Measurements from ENCODE around the gene SUN1. TPM values are rescaled to one million over a fixed set of nuclear protein-coding genes. Genes with fewer than 3 reads are reported as not detected.
A peak's percentile ranks its signal among the peaks of the same experiment; 100 is the strongest.
"Not testable (repeated sequence)": the region's sequence is repeated elsewhere in the genome, so short reads cannot be mapped to it uniquely, and the experiment has no call there.

The SUN1 gene
- total RNA-seq, 1 donor from 2014 or later: 164 TPM

DNA sequence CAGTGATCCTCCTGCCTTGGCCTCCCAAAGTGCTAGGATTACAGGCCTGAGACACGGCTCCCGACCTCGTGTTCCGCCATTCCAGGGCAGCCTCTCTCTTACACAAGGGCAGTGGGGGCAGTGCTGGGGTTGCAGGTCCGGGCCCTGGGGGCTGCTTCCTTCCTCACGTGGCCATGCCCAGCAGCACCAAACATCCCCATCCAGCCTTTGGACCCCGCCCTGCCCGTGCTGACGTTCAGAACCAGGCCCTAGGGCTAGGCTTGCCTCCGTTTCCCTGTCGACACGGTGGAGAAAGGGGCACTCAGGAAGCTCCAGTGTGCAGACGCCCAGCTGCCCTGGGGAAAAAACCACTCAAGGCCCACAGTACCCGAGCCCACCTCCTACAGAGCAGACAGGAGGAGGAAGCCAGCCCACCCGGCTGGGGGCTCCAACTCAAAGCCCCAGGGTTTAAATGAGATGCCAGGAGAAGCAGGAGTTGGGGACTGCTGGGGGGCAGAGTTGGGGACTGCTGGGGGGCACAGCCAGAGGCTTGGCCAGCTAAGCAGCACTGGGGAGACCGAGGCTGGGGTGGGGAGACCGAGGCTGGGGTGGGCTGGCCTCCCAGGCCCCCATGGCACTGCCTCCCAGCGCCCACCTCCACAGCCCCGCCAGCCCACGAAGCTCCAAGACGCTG is 86.3 kb downstream of the SUN1 start:
- DNase-seq (ENCODE audit: low spot score): no peak

DNA sequence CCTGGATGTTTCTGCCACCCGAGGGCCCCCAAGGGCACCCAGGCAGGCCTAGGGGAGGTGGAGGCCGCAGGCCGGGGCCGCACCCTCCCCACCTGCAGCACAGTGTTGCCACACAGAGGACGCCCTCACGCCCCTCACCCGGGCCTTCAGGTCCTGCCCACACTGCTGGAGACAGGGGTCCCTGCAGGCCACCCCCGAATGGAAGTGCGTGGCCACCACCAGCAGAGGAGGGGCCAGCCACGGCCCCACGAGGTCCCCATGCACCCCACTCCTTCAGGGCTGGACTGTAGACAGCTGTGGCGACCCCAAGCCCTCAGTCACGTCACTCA is 86.8 kb downstream of the SUN1 start:
- no peak for DNase-seq (ENCODE audit: low spot score)

- no peak for DNase-seq (ENCODE audit: low spot score)
Measured at GRCh38 chr7:919924-920341, 87.7 kb downstream of the SUN1 start.

DNA sequence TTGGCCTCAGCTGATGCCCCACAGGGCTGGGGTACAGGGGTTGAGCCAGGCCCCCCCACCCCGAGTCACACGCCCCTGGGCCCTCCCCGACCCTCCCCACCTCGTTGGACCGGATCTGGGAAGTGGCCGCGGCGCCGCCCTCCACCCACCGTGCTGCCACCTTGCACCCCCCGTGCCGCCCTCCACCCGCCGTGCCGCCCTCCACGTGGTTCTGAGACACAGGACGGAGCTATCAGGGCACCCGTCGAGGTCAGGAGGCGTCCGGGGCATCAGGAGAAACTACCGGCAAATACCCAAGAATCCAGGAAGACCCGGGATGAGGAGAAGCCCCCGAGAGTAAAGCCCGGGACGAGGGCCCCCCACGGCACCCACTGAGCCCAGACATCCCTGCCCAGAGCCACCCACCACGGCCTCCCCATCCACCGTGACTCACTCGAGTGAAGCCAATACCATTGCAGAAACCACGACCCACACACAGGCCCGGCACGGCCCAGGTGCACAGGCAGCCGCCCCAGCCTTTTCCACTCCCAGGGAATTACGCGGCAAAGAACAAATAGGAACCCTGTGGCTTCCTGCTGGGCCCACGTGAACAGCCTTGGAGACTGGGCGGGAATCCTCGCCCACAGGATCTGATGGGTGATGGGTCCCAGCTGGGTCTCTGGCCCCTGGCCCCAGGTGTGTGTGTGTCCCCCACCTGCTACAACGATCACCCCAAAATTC is 88.2 kb downstream of the SUN1 start:
- no peak for DNase-seq (ENCODE audit: low spot score)

DNA sequence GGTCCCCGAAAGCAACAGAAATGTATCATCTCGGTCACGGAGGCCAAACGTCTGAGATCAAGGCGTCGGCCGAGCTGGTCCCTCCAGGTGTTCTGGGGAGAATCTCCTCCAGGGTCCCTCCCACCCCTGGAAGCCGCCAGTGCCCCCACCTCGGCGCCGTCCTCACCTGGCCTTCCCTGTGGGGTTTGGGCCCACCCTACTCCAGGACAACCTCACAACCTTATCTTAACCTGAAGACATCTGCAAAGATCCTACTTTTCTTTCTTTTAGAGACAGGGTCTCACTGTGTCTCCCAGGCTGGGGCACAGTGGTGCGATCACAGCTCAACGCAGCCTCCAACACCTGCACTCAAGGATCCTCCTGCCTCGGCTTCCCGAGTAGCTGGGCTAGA is 88.8 kb downstream of the SUN1 start:
- DNase-seq (ENCODE audit: low spot score): no peak

DNA sequence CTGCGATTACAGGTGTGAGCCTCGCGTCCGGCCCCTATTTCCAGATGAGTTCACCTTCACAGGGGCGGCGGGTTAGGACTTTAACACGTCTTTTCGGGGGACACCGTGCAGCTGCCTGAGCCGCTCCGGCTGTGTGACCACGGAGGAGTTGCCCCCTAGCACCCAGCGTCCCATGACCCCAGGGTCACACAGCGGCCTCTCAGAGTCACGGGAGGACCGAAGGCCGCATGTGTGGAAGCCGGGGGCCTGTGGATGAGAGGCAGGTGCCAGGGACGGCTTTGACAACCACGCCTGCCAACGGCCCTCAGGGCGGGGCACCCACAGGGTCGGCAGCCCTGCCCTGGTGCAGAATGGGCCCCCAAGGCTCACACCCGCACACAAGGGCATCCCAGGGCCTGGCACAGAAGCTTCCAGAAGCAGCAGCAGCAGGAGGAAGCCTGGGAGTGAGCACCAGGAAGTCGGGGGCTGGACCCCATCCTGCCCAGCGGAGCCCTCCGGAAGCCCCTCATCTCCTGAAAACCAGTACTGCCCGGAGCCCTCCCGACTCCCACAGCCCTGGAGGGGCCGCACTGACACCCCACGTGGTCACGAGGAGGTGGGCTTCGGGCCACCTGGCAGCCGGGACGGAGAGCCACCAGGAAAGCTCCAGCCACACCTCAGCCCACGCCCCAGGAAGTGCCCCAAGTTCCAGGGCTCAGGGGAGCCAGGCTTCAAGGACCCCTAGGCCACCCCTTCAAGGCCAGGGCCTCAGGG is 89.5 kb downstream of the SUN1 start:
- no peak for DNase-seq (ENCODE audit: low spot score)

DNA sequence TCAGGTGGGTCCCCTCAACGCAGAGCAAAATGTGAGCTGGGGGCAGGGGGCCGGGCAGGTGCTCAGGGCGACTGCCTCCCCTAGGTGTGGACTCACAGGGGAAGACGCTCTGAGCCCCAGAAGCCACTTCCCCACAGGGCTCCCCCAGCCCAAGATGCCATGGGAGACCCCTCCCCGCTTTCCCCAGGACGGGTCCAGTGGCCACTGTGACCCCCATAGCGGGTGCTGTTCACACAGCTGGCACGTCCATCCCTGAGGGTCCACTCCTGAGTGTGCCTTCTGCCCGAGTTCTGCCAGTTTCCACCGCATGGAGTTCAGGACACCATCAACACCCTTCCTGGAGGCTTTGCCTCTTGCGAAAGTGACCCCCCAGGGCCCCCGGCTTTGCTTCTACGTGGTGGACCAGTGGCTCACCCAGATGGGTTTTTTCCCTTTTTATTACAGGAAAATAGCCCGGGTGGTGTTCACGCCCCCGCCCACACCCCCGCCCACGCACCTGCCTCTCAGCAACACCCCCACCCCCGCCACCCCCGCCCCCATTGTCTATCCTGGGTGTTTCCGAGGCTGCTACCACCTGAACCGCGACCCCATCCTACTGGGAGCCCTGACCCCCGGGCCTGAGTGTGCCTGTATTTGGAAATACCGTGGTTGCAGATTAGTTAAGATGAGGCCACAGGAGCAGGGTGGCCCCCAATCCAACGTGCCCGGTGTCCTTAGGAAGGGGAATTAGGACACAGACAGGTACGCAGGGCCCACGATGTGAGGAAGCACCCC is 90.2 kb downstream of the SUN1 start:
- DNase-seq (ENCODE audit: low spot score): no peak

- DNase-seq (ENCODE audit: low spot score): peak; percentile 59
Measured at GRCh38 chr7:923108-924041, 91.1 kb downstream of the SUN1 start.

DNA sequence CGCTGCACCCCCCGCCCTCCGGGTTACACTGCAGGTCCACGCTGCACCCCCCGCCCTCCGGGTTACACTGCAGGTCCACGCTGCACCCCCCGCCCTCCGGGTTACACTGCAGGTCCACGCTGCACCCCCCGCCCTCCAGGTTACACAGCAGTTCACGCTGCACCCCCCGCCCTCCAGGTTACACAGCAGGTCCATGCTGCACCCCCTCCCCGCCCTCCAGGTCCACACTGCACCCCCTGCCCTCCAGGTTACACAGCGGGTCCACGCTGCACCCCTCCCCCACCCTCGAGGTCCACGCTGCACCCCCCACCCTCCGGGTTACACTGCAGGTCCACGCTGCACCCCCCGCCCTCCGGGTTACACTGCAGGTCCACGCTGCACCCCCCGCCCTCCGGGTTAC is 91.8 kb downstream of the SUN1 start:
- not testable (repeated sequence) for DNase-seq (ENCODE audit: low spot score)

Other genes with a start within 250 kb of the SUN1 start
- gene DNAAF5, start 105.8 kb upstream of the SUN1 start, total RNA-seq (ENCODE audit: insufficient read depth, low replicate concordance): 4.3 TPM
- gene PRKAR1B, start 105.2 kb upstream of the SUN1 start, total RNA-seq (ENCODE audit: insufficient read depth, low replicate concordance): 9.9 TPM
- gene GET4, start 44.1 kb downstream of the SUN1 start, total RNA-seq (ENCODE audit: insufficient read depth, low replicate concordance): 16.1 TPM
- 13.5 TPM for gene ADAP1, start 122.2 kb downstream of the SUN1 start, total RNA-seq (ENCODE audit: insufficient read depth, low replicate concordance)
- 5.3 TPM for gene COX19, start 143.1 kb downstream of the SUN1 start, total RNA-seq (ENCODE audit: insufficient read depth, low replicate concordance)
- gene CYP2W1, start 150.7 kb downstream of the SUN1 start, total RNA-seq (ENCODE audit: insufficient read depth, low replicate concordance): 39.2 TPM
- 14.9 TPM for gene GPR146, start 212.1 kb downstream of the SUN1 start, total RNA-seq (ENCODE audit: insufficient read depth, low replicate concordance)